OCI-LY7 (cell line): ENCODE measurements around the gene TMTC1. TPM values are rescaled to one million over a fixed set of nuclear protein-coding genes. Genes with fewer than 3 reads are reported as not detected.

Experiments
- BruUV-seq: library from RNA; stranded (reverse); fragments of 400-500 nt; replicated peaks from 2 replicates; lab custom pipeline; 2021; lab: Mats Ljungman, UMichigan
- CTCF ChIA-PET: fragments of 300-600 bp; sonication (Branson Sonifier 250); formaldehyde crosslinking; loops from one replicate; lab custom pipeline; 2022; ENCODE audit warnings: antibody characterized with exemption; ENCODE audit not compliant: unreplicated experiment; lab: Charles Lee
- POLR2A ChIA-PET: fragments of 300-600 bp; sonication (Branson Sonifier 250); formaldehyde crosslinking; loops from one replicate; lab custom pipeline; 2022; ENCODE audit warnings: antibody characterized with exemption; lab: Charles Lee
- DNase-seq: peaks from one replicate; pipeline ENCODE4 v3.0.0-alpha.2; 2015; ENCODE audit warnings: low spot score
- H2AFZ ChIP-seq: fragments of 200-600 bp; sonication (generic), shearing (Covaris generic); 2 replicates; pipeline ENCODE4 v1.6.1; 2014; ENCODE audit warnings: mild to moderate bottlenecking, antibody characterized with exemption, low read length, moderate library complexity
- H3K27ac ChIP-seq: fragments of 200-600 bp; sonication (generic); 2 replicates; pipeline ENCODE4 v1.5.1; 2014; ENCODE audit warnings: mixed run types, low read depth, mild to moderate bottlenecking, moderate library complexity, low read length, inconsistent platforms; ENCODE audit not compliant: poor library complexity, severe bottlenecking
- H3K36me3 ChIP-seq: fragments of 200-600 bp; sonication (generic); 2 replicates; pipeline ENCODE4 v1.6.1; 2014; ENCODE audit warnings: mild to moderate bottlenecking, antibody characterized with exemption, low read length, moderate library complexity, mixed read lengths; ENCODE audit not compliant: insufficient read depth
- H3K4me1 ChIP-seq: fragments of 200-600 bp; sonication (generic); 2 replicates; pipeline ENCODE4 v1.5.1; 2014; ENCODE audit warnings: mild to moderate bottlenecking, low read length; ENCODE audit not compliant: insufficient read depth, poor library complexity, severe bottlenecking
- H3K4me2 ChIP-seq: fragments of 200-600 bp; sonication (generic); 2 replicates; pipeline ENCODE4 v1.6.1; 2014; ENCODE audit warnings: mild to moderate bottlenecking, low read length
- H3K4me3 ChIP-seq: fragments of 200-600 bp; sonication (generic); 2 replicates; pipeline ENCODE4 v1.5.1; 2014; ENCODE audit warnings: mild to moderate bottlenecking, low read depth, low read length; ENCODE audit not compliant: poor library complexity, severe bottlenecking
- H3K79me2 ChIP-seq: fragments of 200-600 bp; sonication (generic); 2 replicates; pipeline ENCODE4 v1.6.1; 2016; ENCODE audit warnings: low read depth, mild to moderate bottlenecking, low read length, moderate library complexity, mixed read lengths; ENCODE audit not compliant: insufficient read depth
- H3K9me2 ChIP-seq: fragments of 200-600 bp; sonication (generic); 2 replicates; pipeline ENCODE4 v1.6.1; 2016; ENCODE audit warnings: mild to moderate bottlenecking, low read length, mixed read lengths; ENCODE audit not compliant: insufficient read depth
- H3K9me3 ChIP-seq: fragments of 200-600 bp; sonication (generic); 2 replicates; pipeline ENCODE4 v1.6.1; 2014; ENCODE audit warnings: mild to moderate bottlenecking, mixed run types, low read length, mixed read lengths
- H4K20me1 ChIP-seq: fragments of 200-600 bp; sonication (generic); 2 replicates; pipeline ENCODE4 v1.6.1; 2014; ENCODE audit warnings: mild to moderate bottlenecking, antibody characterized with exemption, low read length, moderate library complexity, mixed read lengths; ENCODE audit not compliant: insufficient read depth
- EZH2phosphoT487 ChIP-seq: fragments of 200-600 bp; sonication (generic); IDR thresholded peaks from 2 replicates; pipeline ENCODE4 v1.6.1; 2018; ENCODE audit warnings: low read depth, borderline replicate concordance, mild to moderate bottlenecking, mixed run types, antibody characterized with exemption, low read length, moderate library complexity, mixed read lengths
- intact Hi-C: fragments of 100-400 bp; cut with micrococcal nuclease; formaldehyde crosslinking; loops from one replicate; pipeline ENCODE4 v1.10.0; 2022; ENCODE audit not compliant: unreplicated experiment
- total RNA-seq, 2 experiments: library from RNA; depleted of rRNA in 1 of 2; stranded (reverse); fragments of >200 nt in 1 of 2; shearing (Covaris generic) in 1 of 2; gene quantifications; 2 replicates each; pipeline ENCODE4 v1.2.3, GENCODE V29; 2014 to 2022
- TF ChIP-seq, protein P1 (sequence below): fragments of 200-600 bp; sonication (generic); conservative IDR thresholded peaks from 2 replicates; pipeline ENCODE4 v1.5.1; 2014; ENCODE audit warnings: mild to moderate bottlenecking, antibody characterized with exemption, low read length, moderate library complexity, mixed read lengths

Gene TMTC1
- total RNA-seq, 2 experiments from 2014 or later = not detected

DNA sequence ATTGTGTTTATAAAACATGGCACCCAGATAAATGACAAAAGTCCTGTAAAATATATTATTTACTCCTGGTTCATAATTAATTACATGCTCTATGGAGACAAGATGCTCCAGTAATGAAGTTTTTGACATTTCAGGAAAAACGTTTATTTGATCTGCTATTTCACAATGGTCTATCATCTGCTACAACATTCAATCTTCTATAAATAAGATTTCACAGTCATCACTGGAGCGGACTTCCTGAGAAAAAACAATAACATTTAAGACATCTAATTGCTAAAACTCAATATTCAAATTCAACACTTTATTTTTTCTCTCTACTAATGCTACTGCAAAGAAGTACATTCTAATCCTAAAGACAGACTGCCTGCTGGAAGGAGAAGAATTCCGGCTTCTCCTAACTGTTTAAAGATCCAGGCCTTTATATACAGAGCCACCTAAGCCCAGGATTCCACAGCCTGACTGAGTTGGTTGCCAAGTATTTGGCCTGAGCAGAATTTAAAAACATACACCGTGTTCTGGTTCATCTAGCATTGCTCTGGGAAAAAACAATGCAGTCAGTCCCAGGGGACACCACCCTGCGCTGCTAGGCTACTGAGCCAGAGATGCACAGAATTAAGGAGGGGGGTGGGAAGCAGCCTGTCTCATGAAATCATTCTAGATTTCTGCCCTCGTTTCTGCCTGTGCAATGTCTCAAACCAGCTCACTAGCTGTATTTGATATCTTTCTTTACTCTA is 58.0 kb downstream of the TMTC1 start:
- no TSS peak for BruUV-seq
- ChIA-PET POLR2A (no interaction called here), CTCF (no interaction called here)
- H3K9me3 ChIP-seq = no peaks in the 10 kb centered on the region
- H3K79me2 ChIP-seq = no peaks in the 10 kb centered on the region
- H4K20me1 ChIP-seq = no peaks in the 10 kb centered on the region
- no peak for DNase-seq
- H3K4me1 ChIP-seq = no peaks in the 10 kb centered on the region
- no peaks in the 10 kb centered on the region for H3K9me2 ChIP-seq
- no peak overlapping the region for H2AFZ ChIP-seq
- TF ChIP-seq, protein P1, sequence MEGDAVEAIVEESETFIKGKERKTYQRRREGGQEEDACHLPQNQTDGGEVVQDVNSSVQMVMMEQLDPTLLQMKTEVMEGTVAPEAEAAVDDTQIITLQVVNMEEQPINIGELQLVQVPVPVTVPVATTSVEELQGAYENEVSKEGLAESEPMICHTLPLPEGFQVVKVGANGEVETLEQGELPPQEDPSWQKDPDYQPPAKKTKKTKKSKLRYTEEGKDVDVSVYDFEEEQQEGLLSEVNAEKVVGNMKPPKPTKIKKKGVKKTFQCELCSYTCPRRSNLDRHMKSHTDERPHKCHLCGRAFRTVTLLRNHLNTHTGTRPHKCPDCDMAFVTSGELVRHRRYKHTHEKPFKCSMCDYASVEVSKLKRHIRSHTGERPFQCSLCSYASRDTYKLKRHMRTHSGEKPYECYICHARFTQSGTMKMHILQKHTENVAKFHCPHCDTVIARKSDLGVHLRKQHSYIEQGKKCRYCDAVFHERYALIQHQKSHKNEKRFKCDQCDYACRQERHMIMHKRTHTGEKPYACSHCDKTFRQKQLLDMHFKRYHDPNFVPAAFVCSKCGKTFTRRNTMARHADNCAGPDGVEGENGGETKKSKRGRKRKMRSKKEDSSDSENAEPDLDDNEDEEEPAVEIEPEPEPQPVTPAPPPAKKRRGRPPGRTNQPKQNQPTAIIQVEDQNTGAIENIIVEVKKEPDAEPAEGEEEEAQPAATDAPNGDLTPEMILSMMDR = no peak
- no peak for TF ChIP-seq EZH2phosphoT487
- intact Hi-C loops = no loop called here
- no peak overlapping the region for H3K4me3 ChIP-seq
- H3K4me2 ChIP-seq = no peak overlapping the region
- no peak overlapping the region for H3K27ac ChIP-seq
- no peaks in the 10 kb centered on the region for H3K36me3 ChIP-seq

DNA sequence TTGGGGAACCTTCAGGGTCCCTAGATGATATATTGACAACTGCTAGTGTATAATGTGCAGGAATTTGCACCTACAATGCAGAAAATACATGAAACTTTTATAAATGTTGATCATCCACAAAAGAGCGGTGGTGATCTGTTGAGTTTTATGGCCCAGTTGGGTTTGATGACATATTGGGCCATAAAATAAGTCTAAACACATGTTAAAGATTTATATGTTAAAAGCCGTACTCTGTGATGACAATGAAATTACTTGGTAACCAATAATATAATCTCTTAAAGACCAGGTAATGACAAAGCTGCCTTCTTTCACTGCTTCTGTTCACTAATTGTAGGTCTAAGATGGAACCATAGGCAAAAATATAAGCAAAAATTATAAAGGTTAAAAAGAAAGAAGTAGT is 61.6 kb downstream of the TMTC1 start:
- intact Hi-C loops = no loop called here
- Histone ChIP-seq H3K4me3 (no peak overlapping the region), H3K27ac (no peak overlapping the region), H3K4me1 (no peaks in the 10 kb centered on the region), H3K36me3 (no peaks in the 10 kb centered on the region), H3K9me3 (no peaks in the 10 kb centered on the region), H3K9me2 (no peaks in the 10 kb centered on the region), H2AFZ (no peak overlapping the region), H3K4me2 (no peak overlapping the region), H3K79me2 (no peaks in the 10 kb centered on the region), H4K20me1 (no peaks in the 10 kb centered on the region)
- BruUV-seq = no TSS peak
- no peak for DNase-seq
- POLR2A ChIA-PET = interaction anchor here (0.9 kb wide), 1 partner anchor 238 kb away, joined by 5 read pairs; no protein-coding TSS in a partner anchor
- CTCF ChIA-PET = no interaction called here
- TF ChIP-seq, protein P1 = no peak
- TF ChIP-seq EZH2phosphoT487 = no peak

DNA sequence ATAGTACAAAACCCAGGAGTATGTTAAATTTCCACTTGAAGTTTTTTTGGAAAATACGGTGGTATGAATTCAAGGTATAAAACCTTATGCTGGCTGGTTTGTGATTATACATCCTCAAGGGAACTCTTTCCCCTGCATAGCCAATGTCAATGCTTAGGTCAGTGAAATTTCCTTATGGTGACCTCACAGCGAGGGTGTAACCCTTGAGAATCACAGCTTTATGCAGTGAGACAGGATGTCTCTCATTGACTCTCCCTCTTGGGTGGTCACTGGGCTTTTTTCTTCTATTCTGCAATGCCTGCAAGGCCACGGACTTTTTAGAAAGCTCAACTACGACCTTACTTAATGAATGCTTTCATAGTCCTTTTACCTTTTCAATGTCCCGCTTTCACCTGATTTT is 64.4 kb downstream of the TMTC1 start:
- BruUV-seq = no TSS peak
- no peak overlapping the region for H3K4me3 ChIP-seq
- H3K9me2 ChIP-seq = no peaks in the 10 kb centered on the region
- H3K27ac ChIP-seq = no peak overlapping the region
- no peak for DNase-seq
- H2AFZ ChIP-seq = no peak overlapping the region
- intact Hi-C loops = no loop called here
- no peaks in the 10 kb centered on the region for H3K9me3 ChIP-seq
- no peaks in the 10 kb centered on the region for H4K20me1 ChIP-seq
- H3K4me1 ChIP-seq = no peaks in the 10 kb centered on the region
- no peak overlapping the region for H3K4me2 ChIP-seq
- no peaks in the 10 kb centered on the region for H3K79me2 ChIP-seq
- ChIA-PET POLR2A (no interaction called here), CTCF (no interaction called here)
- TF ChIP-seq EZH2phosphoT487 = no peak
- TF ChIP-seq, protein P1 = no peak
- H3K36me3 ChIP-seq = no peaks in the 10 kb centered on the region
